Lower leg skin (tissue), 3 donors: ENCODE results near the gene CMTM5.

Experiments used
- POLR2A ChIP-seq, 2 donors: fragments of 450-650 bp; IDR thresholded peaks; one replicate each; pipeline ENCODE4 v1.6.1; 2016 to 2017; ENCODE audit warnings: antibody characterized with exemption in 2 of 2, mild to moderate bottlenecking in 1 of 2, moderate library complexity in 1 of 2
- TF ChIP-seq, protein P1 (sequence below), 3 donors: fragments of 450-650 bp; IDR thresholded peaks; one replicate each; pipeline ENCODE4 v1.5.1; 2016; ENCODE audit warnings: antibody characterized with exemption in 3 of 3, mild to moderate bottlenecking in 3 of 3, moderate library complexity in 2 of 3

DNA sequence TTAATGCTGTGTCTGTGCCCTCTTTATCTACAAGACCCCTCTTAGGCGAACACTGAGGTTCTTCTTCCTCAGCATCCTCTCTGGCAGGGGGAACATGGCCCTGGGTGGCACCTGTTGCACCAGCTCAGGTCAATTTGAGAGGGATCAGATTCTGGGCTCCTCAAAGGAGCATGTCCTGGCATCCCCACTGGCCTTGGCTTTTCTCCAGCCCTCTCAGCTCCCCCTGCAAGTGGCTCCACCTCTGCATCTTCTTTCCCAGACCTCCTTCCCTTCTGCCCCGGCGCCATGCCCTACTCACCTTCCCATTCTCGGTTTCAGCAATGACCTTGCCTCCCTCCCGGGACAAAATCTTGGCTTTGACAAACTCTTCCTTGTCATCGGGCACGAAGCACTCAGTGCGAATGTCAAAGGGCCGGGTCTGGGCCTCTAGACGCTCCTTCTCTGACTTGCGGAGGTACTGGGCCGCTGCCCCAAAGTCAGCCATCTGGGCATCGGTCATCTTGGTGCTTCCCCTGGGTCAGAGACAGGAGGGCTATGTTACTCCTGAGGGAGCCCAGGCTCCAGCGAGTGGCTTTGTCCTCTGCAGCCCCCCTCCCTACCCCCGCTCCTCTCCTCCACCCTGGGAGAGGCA, 30.0 kb downstream of the CMTM5 start:
- TF ChIP-seq, protein P1, sequence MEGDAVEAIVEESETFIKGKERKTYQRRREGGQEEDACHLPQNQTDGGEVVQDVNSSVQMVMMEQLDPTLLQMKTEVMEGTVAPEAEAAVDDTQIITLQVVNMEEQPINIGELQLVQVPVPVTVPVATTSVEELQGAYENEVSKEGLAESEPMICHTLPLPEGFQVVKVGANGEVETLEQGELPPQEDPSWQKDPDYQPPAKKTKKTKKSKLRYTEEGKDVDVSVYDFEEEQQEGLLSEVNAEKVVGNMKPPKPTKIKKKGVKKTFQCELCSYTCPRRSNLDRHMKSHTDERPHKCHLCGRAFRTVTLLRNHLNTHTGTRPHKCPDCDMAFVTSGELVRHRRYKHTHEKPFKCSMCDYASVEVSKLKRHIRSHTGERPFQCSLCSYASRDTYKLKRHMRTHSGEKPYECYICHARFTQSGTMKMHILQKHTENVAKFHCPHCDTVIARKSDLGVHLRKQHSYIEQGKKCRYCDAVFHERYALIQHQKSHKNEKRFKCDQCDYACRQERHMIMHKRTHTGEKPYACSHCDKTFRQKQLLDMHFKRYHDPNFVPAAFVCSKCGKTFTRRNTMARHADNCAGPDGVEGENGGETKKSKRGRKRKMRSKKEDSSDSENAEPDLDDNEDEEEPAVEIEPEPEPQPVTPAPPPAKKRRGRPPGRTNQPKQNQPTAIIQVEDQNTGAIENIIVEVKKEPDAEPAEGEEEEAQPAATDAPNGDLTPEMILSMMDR (IDR thresholded peaks at IDR 0.05) = no peak
- TF ChIP-seq POLR2A (IDR thresholded peaks at IDR 0.05) = no peak
